ENCODE measurements around the gene LY86. TPM values are rescaled to one million over a fixed set of nuclear protein-coding genes. Genes with fewer than 3 reads are reported as not detected.

Gene LY86
- total RNA-seq, 2 donors from 2014 or later = 0.82 to 5.2 TPM

- no peak for TF ChIP-seq CTCF (IDR thresholded peaks at IDR 0.05)
- peaks cover 0 to 20% of the 10 kb centered on the region in 2 donors for H3K4me1 ChIP-seq
- H3K9me3 ChIP-seq = no peaks in the 10 kb centered on the region
- no peaks in the 10 kb centered on the region for H3K36me3 ChIP-seq
- no peak for DNase-seq (ENCODE audit: low spot score)
- H3K27me3 ChIP-seq = no peaks in the 10 kb centered on the region
- no peak overlapping the region for H3K4me3 ChIP-seq
- no peak overlapping the region for H3K27ac ChIP-seq
These were observed 115.2 kb downstream of the LY86 start for GRCh38 chr6:6703699-6704098.

Measured in right atrium auricular region (tissue), 2 donors.